GM23338 (cell line): ENCODE measurements around the gene CNTN5. TPM values are rescaled to one million over a fixed set of nuclear protein-coding genes. Genes with fewer than 3 reads are reported as not detected.

Source experiments
- ATAC-seq: fragments of 200-7000 bp; cut with Tn5 transposase; 3 replicates; pipeline ENCODE4 v1.9.1; 2020
- DNase-seq: peaks from one replicate; pipeline ENCODE4 v3.0.0-alpha.2; 2015; ENCODE audit warnings: low spot score
- H2AFZ ChIP-seq: fragments of 200-600 bp; sonication (generic); 2 replicates; pipeline ENCODE4 v1.8.0; 2016; ENCODE audit warnings: antibody characterized with exemption, mild to moderate bottlenecking, moderate library complexity
- H3F3A ChIP-seq: fragments of 200-600 bp; sonication (generic); replicated peaks from 2 replicates; pipeline ENCODE4 v1.8.0; 2017; ENCODE audit warnings: antibody characterized with exemption, mixed run types, low read depth
- H3K27ac ChIP-seq: fragments of 200-600 bp; sonication (generic); 2 replicates; pipeline ENCODE4 v1.6.1; 2016; ENCODE audit warnings: low read depth
- H3K27me3 ChIP-seq: fragments of 200-600 bp; sonication (generic); 2 replicates; pipeline ENCODE4 v1.8.0; 2016; ENCODE audit warnings: mild to moderate bottlenecking, mixed run types, moderate library complexity; ENCODE audit not compliant: insufficient read depth
- H3K36me3 ChIP-seq: fragments of 200-600 bp; sonication (generic); 2 replicates; pipeline ENCODE4 v1.8.0; 2016; ENCODE audit warnings: mild to moderate bottlenecking; ENCODE audit not compliant: insufficient read depth
- H3K4me1 ChIP-seq: fragments of 200-600 bp; sonication (generic); 2 replicates; pipeline ENCODE4 v1.8.0; 2016; ENCODE audit warnings: mild to moderate bottlenecking, moderate library complexity; ENCODE audit not compliant: insufficient read depth
- H3K4me2 ChIP-seq: fragments of 200-600 bp; sonication (generic); 2 replicates; pipeline ENCODE4 v1.7.1; 2017; ENCODE audit warnings: mixed run types
- H3K4me3 ChIP-seq: fragments of 200-600 bp; sonication (generic); 2 replicates; pipeline ENCODE4 v1.6.1; 2016; ENCODE audit warnings: mixed run types
- H3K79me2 ChIP-seq: fragments of 200-600 bp; sonication (generic); replicated peaks from 2 replicates; pipeline ENCODE4 v1.8.0; 2017; ENCODE audit warnings: mild to moderate bottlenecking; ENCODE audit not compliant: insufficient read depth
- H3K9me2 ChIP-seq: fragments of 200-600 bp; sonication (generic); 2 replicates; pipeline ENCODE4 v1.8.0; 2017; ENCODE audit not compliant: insufficient read depth
- H4K20me1 ChIP-seq: fragments of 200-600 bp; sonication (generic); replicated peaks from 2 replicates; pipeline ENCODE4 v1.8.0; 2017; ENCODE audit warnings: mild to moderate bottlenecking; ENCODE audit not compliant: insufficient read depth
- H3K27ac Mint-ChIP-seq: 2 replicates; pipeline ENCODE4 v1.8.0; 2020; ENCODE audit warnings: inconsistent platforms, mild to moderate bottlenecking, moderate library complexity, mixed read lengths
- H3K27me3 Mint-ChIP-seq: 3 replicates; pipeline ENCODE4 v1.8.0; 2022; ENCODE audit warnings: low read depth, mild to moderate bottlenecking, moderate library complexity, mixed read lengths, inconsistent platforms; ENCODE audit not compliant: insufficient read depth, poor library complexity
- H3K36me3 Mint-ChIP-seq: 3 replicates; pipeline ENCODE4 v1.8.0; 2021; ENCODE audit warnings: low read depth, mild to moderate bottlenecking, inconsistent platforms, moderate library complexity, mixed read lengths
- H3K4me1 Mint-ChIP-seq: 3 replicates; pipeline ENCODE4 v1.8.0; 2020; ENCODE audit warnings: mild to moderate bottlenecking, inconsistent platforms, mixed read lengths
- H3K4me3 Mint-ChIP-seq: 3 replicates; pipeline ENCODE4 v1.8.0; 2021; ENCODE audit warnings: moderate library complexity, mild to moderate bottlenecking, inconsistent platforms, mixed read lengths
- H3K9me3 Mint-ChIP-seq: 3 replicates; pipeline ENCODE4 v1.8.0; 2020; ENCODE audit warnings: moderate library complexity, mild to moderate bottlenecking, inconsistent platforms, mixed read lengths
- CREB1 ChIP-seq: fragments of 250-450 bp; sonication (Bioruptor Pico); IDR thresholded peaks from 2 replicates; pipeline ENCODE4 v1.5.0; 2020; ENCODE audit warnings: low read depth, mild to moderate bottlenecking, moderate library complexity
- EZH2 ChIP-seq: fragments of 200-600 bp; sonication (generic); IDR thresholded peaks from one replicate; pipeline ENCODE4 v1.8.0; 2017; ENCODE audit warnings: antibody characterized with exemption, mild to moderate bottlenecking, low read depth; ENCODE audit not compliant: unreplicated experiment
- EZH2phosphoT487 ChIP-seq: fragments of 200-600 bp; sonication (generic); IDR thresholded peaks from one replicate; pipeline ENCODE4 v1.8.1; 2018; ENCODE audit warnings: antibody characterized with exemption; ENCODE audit not compliant: unreplicated experiment
- POLR2AphosphoS5 ChIP-seq: IDR thresholded peaks from 2 replicates; pipeline ENCODE4 v1.6.1; 2016; ENCODE audit warnings: antibody characterized with exemption, low read depth
- ZNF462 ChIP-seq: fragments of 250-450 bp; sonication (Bioruptor Pico); IDR thresholded peaks from 2 replicates; pipeline ENCODE4 v1.5.0; 2020; ENCODE audit warnings: mild to moderate bottlenecking, moderate library complexity
- polyA plus RNA-seq: library from polyadenylated mRNA; unstranded; fragments of >200 nt; fragmentation: Nextera tagmentation; extraction: Ambion mirVana; gene quantifications from 2 replicates; pipeline ENCODE4 v1.2.1, GENCODE V29; 2016
- total RNA-seq: library from RNA; depleted of rRNA; stranded (reverse); fragments of >200 nt; shearing (Covaris generic); gene quantifications from 2 replicates; pipeline ENCODE4 v1.2.3, GENCODE V29; 2014
- TF ChIP-seq, protein P1 (sequence below): IDR thresholded peaks from 2 replicates; pipeline ENCODE4 v1.6.1; 2016; ENCODE audit warnings: antibody characterized with exemption

CNTN5 gene
- total and polyA plus RNA-seq, 2 experiments from 2014 or later: not detected

GRCh38 chr11:99865951-99866350, 845.2 kb downstream of the CNTN5 start:
- H3K4me3 ChIP-seq: no peak overlapping the region
- no peak overlapping the region for H3K27ac Mint-ChIP-seq
- no peaks in the 10 kb centered on the region for H3K79me2 ChIP-seq
- H3K4me3 Mint-ChIP-seq: no peak overlapping the region
- no peaks in the 10 kb centered on the region for H3K9me2 ChIP-seq
- DNase-seq (no peak), ATAC-seq (no peak)
- no peak overlapping the region for H3K4me2 ChIP-seq
- H2AFZ ChIP-seq: no peak overlapping the region
- H3K27me3 Mint-ChIP-seq: no peaks in the 10 kb centered on the region
- no peaks in the 10 kb centered on the region for H3F3A ChIP-seq
- no peak overlapping the region for H3K27ac ChIP-seq
- no peaks in the 10 kb centered on the region for H3K36me3 Mint-ChIP-seq
- H3K9me3 Mint-ChIP-seq: no peaks in the 10 kb centered on the region
- TF ChIP-seq, protein P1, sequence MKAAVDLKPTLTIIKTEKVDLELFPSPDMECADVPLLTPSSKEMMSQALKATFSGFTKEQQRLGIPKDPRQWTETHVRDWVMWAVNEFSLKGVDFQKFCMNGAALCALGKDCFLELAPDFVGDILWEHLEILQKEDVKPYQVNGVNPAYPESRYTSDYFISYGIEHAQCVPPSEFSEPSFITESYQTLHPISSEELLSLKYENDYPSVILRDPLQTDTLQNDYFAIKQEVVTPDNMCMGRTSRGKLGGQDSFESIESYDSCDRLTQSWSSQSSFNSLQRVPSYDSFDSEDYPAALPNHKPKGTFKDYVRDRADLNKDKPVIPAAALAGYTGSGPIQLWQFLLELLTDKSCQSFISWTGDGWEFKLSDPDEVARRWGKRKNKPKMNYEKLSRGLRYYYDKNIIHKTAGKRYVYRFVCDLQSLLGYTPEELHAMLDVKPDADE: no peak
- no peaks in the 10 kb centered on the region for H3K27me3 ChIP-seq
- peaks cover 5% of the 10 kb centered on the region; the same call in 1 of the 2 replicates for H3K4me1 ChIP-seq
- H3K36me3 ChIP-seq: no peaks in the 10 kb centered on the region
- H3K4me1 Mint-ChIP-seq: peaks cover 15% of the 10 kb centered on the region; the same call in 2 of the 3 replicates
- no peaks in the 10 kb centered on the region for H4K20me1 ChIP-seq

DNA sequence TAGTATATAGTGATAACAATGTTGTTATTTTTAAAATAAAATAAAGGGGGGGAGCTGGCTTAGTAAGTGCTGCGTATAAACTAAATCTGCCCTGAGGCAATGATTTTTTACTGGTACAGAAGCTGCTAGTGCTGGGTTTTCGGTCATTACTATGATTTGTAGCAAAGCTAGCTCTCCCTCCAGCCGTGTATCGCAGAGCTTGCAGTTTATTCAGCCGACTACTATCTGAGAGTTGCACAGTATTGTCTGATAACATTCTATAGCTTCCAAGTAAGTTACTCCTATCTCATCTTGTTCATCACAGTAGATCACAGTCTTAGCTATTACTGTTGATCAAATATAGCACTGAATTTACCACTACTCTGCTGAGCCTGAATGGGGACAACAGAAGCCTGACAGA, 860.9 kb downstream of the CNTN5 start:
- no peaks in the 10 kb centered on the region for H3K36me3 ChIP-seq
- TF ChIP-seq ZNF462 (CRISPR knock-in tag) (no peak), POLR2AphosphoS5 (no peak), EZH2phosphoT487 (no peak), EZH2 (no peak), CREB1 (CRISPR knock-in tag) (no peak)
- Mint-ChIP-seq H3K27me3 (no peaks in the 10 kb centered on the region), H3K9me3 (no peaks in the 10 kb centered on the region), H3K27ac (no peak overlapping the region), H3K4me1 (no peaks in the 10 kb centered on the region), H3K36me3 (no peaks in the 10 kb centered on the region), H3K4me3 (no peak overlapping the region)
- no peaks in the 10 kb centered on the region for H3K79me2 ChIP-seq
- H3K27ac ChIP-seq: no peak overlapping the region
- H2AFZ ChIP-seq: no peak overlapping the region
- H3K4me3 ChIP-seq: no peak overlapping the region
- no peaks in the 10 kb centered on the region for H3K27me3 ChIP-seq
- DNase-seq (no peak), ATAC-seq (no peak)
- H3K4me2 ChIP-seq: no peak overlapping the region
- no peaks in the 10 kb centered on the region for H3K4me1 ChIP-seq
- H3F3A ChIP-seq: no peaks in the 10 kb centered on the region
- H3K9me2 ChIP-seq: no peaks in the 10 kb centered on the region
- no peaks in the 10 kb centered on the region for H4K20me1 ChIP-seq
